ENCODE measurements around the gene MAGI2.
"Not testable (repeated sequence)": the region's sequence is repeated elsewhere in the genome, so short reads cannot be mapped to it uniquely, and the experiment has no call there.

MAGI2 gene

DNA sequence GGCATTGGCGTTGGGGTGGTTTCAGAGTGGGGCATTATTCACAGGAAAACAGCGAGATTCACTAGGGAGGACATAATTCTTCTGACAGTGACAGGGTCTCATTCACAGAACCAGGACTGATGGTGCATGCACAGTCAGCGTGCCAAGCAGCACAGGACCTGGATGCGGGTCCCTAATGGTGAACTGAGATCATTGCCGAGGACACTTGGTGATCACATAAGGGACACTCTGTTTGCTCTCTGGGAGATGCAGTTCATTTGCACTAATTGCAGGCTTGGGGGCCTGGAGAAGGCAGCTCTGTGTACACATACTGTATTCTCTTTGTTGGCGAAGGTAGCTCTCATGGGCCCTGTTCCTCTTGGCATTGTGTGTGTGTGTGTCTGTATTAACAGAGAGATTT lies 938.8 kb downstream of the MAGI2 start:
- in situ Hi-C loops (cut with MboI; ENCODE audit: low sequenced_read_pairs, unreplicated experiment) = no loop called here
- TF ChIP-seq CTCF (IDR thresholded peaks at IDR 0.05; ENCODE audit: borderline replicate concordance, control extremely low read depth, extremely low read depth, insufficient read depth, missing control alignments) = no peak
- DNase-seq (ENCODE audit: low spot score) = no peak

- peak; percentile 10 for DNase-seq (ENCODE audit: low spot score)
- peak; percentile 38 for TF ChIP-seq CTCF (IDR thresholded peaks at IDR 0.05; ENCODE audit: borderline replicate concordance, control extremely low read depth, extremely low read depth, insufficient read depth, missing control alignments)
Measured at GRCh38 chr7:78510580-78511188, 942.8 kb downstream of the MAGI2 start.

DNA sequence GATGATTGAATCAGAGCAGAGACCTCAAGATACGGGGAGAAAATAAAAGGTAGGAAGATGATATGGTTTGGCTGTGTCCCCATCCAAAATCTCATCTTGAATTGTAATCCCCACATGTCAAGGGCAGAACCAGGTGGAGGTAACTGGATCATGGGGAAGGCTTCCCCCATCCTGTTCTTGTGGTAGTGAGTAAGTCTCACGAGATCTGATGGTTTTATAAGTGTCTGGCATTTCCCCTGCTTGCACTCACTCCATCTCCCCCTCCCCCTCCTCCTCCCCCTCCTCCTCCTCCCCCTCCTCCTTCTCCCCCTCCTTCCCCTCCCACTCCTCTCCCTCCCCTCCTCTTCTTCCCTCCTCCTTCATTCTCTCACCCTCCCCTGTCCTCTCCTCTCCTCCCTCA lies 950.2 kb downstream of the MAGI2 start:
- DNase-seq (ENCODE audit: low spot score); in situ Hi-C loops (cut with MboI; ENCODE audit: low sequenced_read_pairs, unreplicated experiment): not testable (repeated sequence)

More at GRCh38 chr7:78510580-78511188, 942.8 kb downstream of the MAGI2 start:
- in situ Hi-C loops (cut with MboI; ENCODE audit: low sequenced_read_pairs, unreplicated experiment) = no loop called here

DNA sequence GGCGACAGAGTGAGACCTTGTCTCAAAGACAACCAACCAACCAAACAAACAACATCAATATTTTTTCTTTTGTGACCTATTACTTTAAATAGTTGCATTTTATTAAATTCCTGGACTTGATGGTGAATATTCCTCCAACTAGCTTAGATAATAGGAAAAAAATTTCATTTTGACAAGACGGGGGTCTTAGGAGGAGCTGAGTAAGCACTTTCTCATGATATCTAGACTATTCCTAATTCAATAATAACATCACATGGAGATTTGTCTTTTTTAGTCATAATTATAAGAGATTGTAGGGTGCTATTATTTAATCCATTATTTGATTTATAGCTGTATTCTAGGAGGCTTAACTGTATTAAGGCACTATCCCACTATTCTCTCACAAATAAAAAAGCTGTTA lies 952.4 kb downstream of the MAGI2 start:
- TF ChIP-seq CTCF (IDR thresholded peaks at IDR 0.05; ENCODE audit: borderline replicate concordance, control extremely low read depth, extremely low read depth, insufficient read depth, missing control alignments) = no peak
- in situ Hi-C loops (cut with MboI; ENCODE audit: low sequenced_read_pairs, unreplicated experiment) = no loop called here
- DNase-seq (ENCODE audit: low spot score) = no peak

- no peak for TF ChIP-seq CTCF (IDR thresholded peaks at IDR 0.05; ENCODE audit: borderline replicate concordance, control extremely low read depth, extremely low read depth, insufficient read depth, missing control alignments)
- no peak for DNase-seq (ENCODE audit: low spot score)
- in situ Hi-C loops (cut with MboI; ENCODE audit: low sequenced_read_pairs, unreplicated experiment) = no loop called here
Measured at GRCh38 chr7:78499971-78500370, 953.5 kb downstream of the MAGI2 start.

DNA sequence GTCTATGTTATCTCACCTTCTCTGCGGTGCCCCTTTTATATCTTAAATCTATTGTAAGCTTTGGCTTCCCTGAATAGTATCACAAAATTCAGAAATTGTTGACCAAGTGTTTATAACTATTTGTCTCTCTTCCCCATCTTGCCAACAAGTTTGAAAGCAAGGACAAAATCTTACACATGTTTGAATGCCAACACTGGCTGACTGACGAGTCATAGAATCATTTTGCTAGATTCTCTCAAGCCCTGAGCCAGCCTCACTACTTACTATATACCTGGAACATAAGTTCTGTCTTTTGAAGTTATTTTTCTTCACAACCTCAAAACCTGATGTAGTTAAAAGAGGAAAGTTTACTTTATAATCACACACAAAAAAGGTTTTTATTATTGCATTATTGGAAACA lies 954.2 kb downstream of the MAGI2 start:
- DNase-seq (ENCODE audit: low spot score) = no peak
- TF ChIP-seq CTCF (IDR thresholded peaks at IDR 0.05; ENCODE audit: borderline replicate concordance, control extremely low read depth, extremely low read depth, insufficient read depth, missing control alignments) = no peak
- in situ Hi-C loops (cut with MboI; ENCODE audit: low sequenced_read_pairs, unreplicated experiment) = no loop called here

DNA sequence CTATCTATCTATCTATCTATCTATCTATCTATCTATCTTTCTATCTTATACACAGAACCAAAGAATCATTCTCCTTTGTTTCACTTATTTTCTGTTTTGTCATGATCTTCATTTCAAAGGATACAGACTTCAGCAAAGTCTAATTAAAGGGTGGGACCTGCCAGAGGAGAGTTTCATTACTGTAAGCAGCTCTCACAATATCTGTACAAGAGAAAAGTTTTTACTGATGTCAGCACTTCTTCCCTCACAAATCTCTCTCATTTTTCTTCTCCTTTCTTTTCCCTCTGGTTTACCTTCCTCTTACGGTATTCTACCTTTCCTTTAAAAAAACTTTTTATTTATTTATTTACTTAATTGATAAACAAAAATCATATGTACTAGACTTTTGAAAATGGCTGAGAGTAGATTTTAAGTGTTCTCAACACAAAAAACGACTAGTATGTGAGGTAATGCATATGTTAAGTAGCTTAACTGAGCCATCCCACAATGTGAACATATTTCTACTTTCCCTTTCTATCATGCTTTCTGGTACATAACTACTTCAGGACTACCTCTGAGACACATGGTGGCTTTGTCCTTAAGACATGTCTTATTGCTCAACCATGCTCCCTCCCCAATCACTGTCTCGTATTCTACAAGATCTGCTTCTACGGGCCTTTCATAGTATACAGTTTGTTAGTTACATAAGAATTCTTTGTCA lies 955.6 kb downstream of the MAGI2 start:
- TF ChIP-seq CTCF (IDR thresholded peaks at IDR 0.05; ENCODE audit: borderline replicate concordance, control extremely low read depth, extremely low read depth, insufficient read depth, missing control alignments) = no peak
- no peak for DNase-seq (ENCODE audit: low spot score)
- in situ Hi-C loops (cut with MboI; ENCODE audit: low sequenced_read_pairs, unreplicated experiment) = no loop called here

Measured in GM13976 (cell line).